ENCODE measurements around the gene LRRC42.

GRCh38 chr1:53942127-53942957 is 3.8 kb upstream of the LRRC42 start:
- no peak for TF ChIP-seq CTCF (conservative IDR thresholded peaks at IDR 0.05 in 1 of 2, IDR thresholded peaks at IDR 0.05 in 1 of 2; ENCODE audit: extremely low read depth in 1 of 2, insufficient read depth in 1 of 2, low read depth in 1 of 2, low read length in 2 of 2)
- no peak for TF ChIP-seq EZH2 (IDR thresholded peaks at IDR 0.05; ENCODE audit: borderline replicate concordance, low read length)

Data from mammary epithelial cell (primary cell).